Neural cell (in vitro differentiated cells): ENCODE data around the gene PRKCA. TPM values are rescaled to one million over a fixed set of nuclear protein-coding genes. Genes with fewer than 3 reads are reported as not detected.
A peak's percentile ranks its signal among the peaks of the same experiment; 100 is the strongest.

ENCODE experiments used
- H2AFZ ChIP-seq: fragments of 200-600, 300-800 bp; sonication (generic), shearing (Covaris generic); 2 replicates; pipeline ENCODE4 v1.6.0; 2014; ENCODE audit warnings: low read depth, mild to moderate bottlenecking, antibody characterized with exemption, low read length, moderate library complexity
- H3F3A ChIP-seq: fragments of 200-600 bp; shearing (Covaris generic); 2 replicates; pipeline ENCODE4 v1.6.1; 2016; ENCODE audit warnings: mild to moderate bottlenecking, moderate library complexity, mixed read lengths, antibody characterized with exemption, low read length; ENCODE audit not compliant: insufficient read depth, poor library complexity, severe bottlenecking
- H3K27ac ChIP-seq: fragments of 200-600, 300-800 bp; sonication (generic), shearing (Covaris generic); 2 replicates; pipeline ENCODE4 v1.5.1; 2014; ENCODE audit warnings: mild to moderate bottlenecking, low read length, moderate library complexity
- H3K27me3 ChIP-seq: fragments of 300-800, 200-600 bp; sonication (generic), shearing (Covaris generic); 2 replicates; pipeline ENCODE4 v1.6.0; 2014; ENCODE audit warnings: mild to moderate bottlenecking, low read depth, low read length, moderate library complexity; ENCODE audit not compliant: insufficient read depth
- H3K36me3 ChIP-seq: fragments of 300-800, 200-600 bp; sonication (generic), shearing (Covaris generic); 2 replicates; pipeline ENCODE4 v1.5.1; 2014; ENCODE audit warnings: mild to moderate bottlenecking, antibody characterized with exemption, low read length, moderate library complexity; ENCODE audit not compliant: insufficient read depth
- H3K4me2 ChIP-seq: fragments of 300-800, 200-600 bp; sonication (generic), shearing (Covaris generic); 2 replicates; pipeline ENCODE4 v1.6.0; 2014; ENCODE audit warnings: mild to moderate bottlenecking, low read length
- H3K4me3 ChIP-seq: fragments of 300-800, 200-600 bp; sonication (generic), shearing (Covaris generic); 2 replicates; pipeline ENCODE4 v1.5.1; 2014; ENCODE audit warnings: mild to moderate bottlenecking, low read length, moderate library complexity
- H3K79me2 ChIP-seq: fragments of 200-600 bp; shearing (Covaris generic); replicated peaks from 2 replicates; pipeline ENCODE4 v1.6.0; 2014; ENCODE audit warnings: mild to moderate bottlenecking, low read length, moderate library complexity; ENCODE audit not compliant: insufficient read depth
- H3K9ac ChIP-seq: fragments of 300-800, 200-600 bp; sonication (generic), shearing (Covaris generic); 2 replicates; pipeline ENCODE4 v1.6.1; 2016; ENCODE audit warnings: mild to moderate bottlenecking, low read length, mixed read lengths
- H3K9me2 ChIP-seq: fragments of 200-600 bp; shearing (Covaris generic); 2 replicates; pipeline ENCODE4 v1.6.1; 2016; ENCODE audit warnings: mild to moderate bottlenecking, low read length, mixed read lengths; ENCODE audit not compliant: insufficient read depth
- H3K9me3 ChIP-seq: fragments of 200-600, 300-800 bp; sonication (generic), shearing (Covaris generic); 2 replicates; pipeline ENCODE4 v1.6.1; 2016; ENCODE audit warnings: mild to moderate bottlenecking, mixed run types, low read length, moderate library complexity, mixed read lengths
- H4K20me1 ChIP-seq: fragments of 200-600 bp; shearing (Covaris generic); 2 replicates; pipeline ENCODE4 v1.6.1; 2016; ENCODE audit warnings: mild to moderate bottlenecking, mixed run types; ENCODE audit not compliant: insufficient read depth
- EP300 ChIP-seq: fragments of 450-650 bp; conservative IDR thresholded peaks from 2 replicates; pipeline ENCODE4 v1.6.1; 2014; ENCODE audit warnings: antibody characterized with exemption, mild to moderate bottlenecking, moderate library complexity; ENCODE audit not compliant: poor library complexity, severe bottlenecking
- EZH2 ChIP-seq: fragments of 200-600, 300-800 bp; shearing (Covaris generic), sonication (generic); IDR thresholded peaks from 2 replicates; pipeline ENCODE4 v1.6.1; 2014; ENCODE audit warnings: antibody characterized with exemption, low read length, borderline replicate concordance, mild to moderate bottlenecking; ENCODE audit not compliant: insufficient read depth, poor library complexity, severe bottlenecking
- MXI1 ChIP-seq: fragments of 450-650 bp; conservative IDR thresholded peaks from 2 replicates; pipeline ENCODE4 v1.6.1; 2014; ENCODE audit warnings: antibody characterized with exemption, mild to moderate bottlenecking; ENCODE audit not compliant: poor library complexity, severe bottlenecking
- POLR2AphosphoS5 ChIP-seq: IDR thresholded peaks from 2 replicates; pipeline ENCODE4 v1.6.1; 2012
- RAD21 ChIP-seq: fragments of 450-650 bp; conservative IDR thresholded peaks from 2 replicates; pipeline ENCODE4 v1.6.1; 2014; ENCODE audit warnings: antibody characterized with exemption, mild to moderate bottlenecking, moderate library complexity
- SMC3 ChIP-seq: fragments of 450-650 bp; conservative IDR thresholded peaks from 2 replicates; pipeline ENCODE4 v1.6.1; 2014; ENCODE audit warnings: antibody characterized with exemption, mild to moderate bottlenecking, moderate library complexity; ENCODE audit not compliant: poor library complexity
- TAF1 ChIP-seq: IDR thresholded peaks from 2 replicates; pipeline ENCODE4 v1.6.1; 2012; ENCODE audit warnings: low read depth
- polyA plus RNA-seq: library from polyadenylated mRNA; depleted of rRNA; stranded (reverse); fragments of >200 nt; gene quantifications from 2 replicates; pipeline ENCODE4 v1.2.3, GENCODE V29; 2014
- TF ChIP-seq, protein P1 (sequence below): fragments of 450-650 bp; IDR thresholded peaks from 2 replicates; pipeline ENCODE4 v1.5.1; 2014; ENCODE audit warnings: antibody characterized with exemption, mild to moderate bottlenecking, moderate library complexity; ENCODE audit not compliant: poor library complexity, severe bottlenecking
- TF ChIP-seq, protein P2 (sequence below): IDR thresholded peaks from 2 replicates; pipeline ENCODE4 v1.6.1; 2012; ENCODE audit warnings: borderline replicate concordance

The PRKCA gene
- polyA plus RNA-seq, 1 donor from 2014 or later: 5.9 TPM

GRCh38 chr17:66834919-66835454, 532.6 kb downstream of the PRKCA start, which contains the start of gene CACNG5:
Gene CACNG5 (plus strand): TSS chr17:66835117. CDS start chr17:66877333, 42,216 bp downstream.
- H3K4me2 ChIP-seq: no peak within 1 kb of the TSS
- H2AFZ ChIP-seq: no peak within 1 kb of the TSS
- no peaks in the 10 kb centered on the region for H3K79me2 ChIP-seq
- H3K27me3 ChIP-seq: peaks cover 27% of the 10 kb centered on the region
- no peaks in the 10 kb centered on the region for H3K9me2 ChIP-seq
- TF ChIP-seq TAF1 (no peak), SMC3 (no peak), EZH2 (no peak), EP300 (no peak), MXI1 (no peak), POLR2AphosphoS5 (no peak), RAD21 (no peak)
- TF ChIP-seq, protein P1, sequence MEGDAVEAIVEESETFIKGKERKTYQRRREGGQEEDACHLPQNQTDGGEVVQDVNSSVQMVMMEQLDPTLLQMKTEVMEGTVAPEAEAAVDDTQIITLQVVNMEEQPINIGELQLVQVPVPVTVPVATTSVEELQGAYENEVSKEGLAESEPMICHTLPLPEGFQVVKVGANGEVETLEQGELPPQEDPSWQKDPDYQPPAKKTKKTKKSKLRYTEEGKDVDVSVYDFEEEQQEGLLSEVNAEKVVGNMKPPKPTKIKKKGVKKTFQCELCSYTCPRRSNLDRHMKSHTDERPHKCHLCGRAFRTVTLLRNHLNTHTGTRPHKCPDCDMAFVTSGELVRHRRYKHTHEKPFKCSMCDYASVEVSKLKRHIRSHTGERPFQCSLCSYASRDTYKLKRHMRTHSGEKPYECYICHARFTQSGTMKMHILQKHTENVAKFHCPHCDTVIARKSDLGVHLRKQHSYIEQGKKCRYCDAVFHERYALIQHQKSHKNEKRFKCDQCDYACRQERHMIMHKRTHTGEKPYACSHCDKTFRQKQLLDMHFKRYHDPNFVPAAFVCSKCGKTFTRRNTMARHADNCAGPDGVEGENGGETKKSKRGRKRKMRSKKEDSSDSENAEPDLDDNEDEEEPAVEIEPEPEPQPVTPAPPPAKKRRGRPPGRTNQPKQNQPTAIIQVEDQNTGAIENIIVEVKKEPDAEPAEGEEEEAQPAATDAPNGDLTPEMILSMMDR: no peak
- TF ChIP-seq, protein P2, sequence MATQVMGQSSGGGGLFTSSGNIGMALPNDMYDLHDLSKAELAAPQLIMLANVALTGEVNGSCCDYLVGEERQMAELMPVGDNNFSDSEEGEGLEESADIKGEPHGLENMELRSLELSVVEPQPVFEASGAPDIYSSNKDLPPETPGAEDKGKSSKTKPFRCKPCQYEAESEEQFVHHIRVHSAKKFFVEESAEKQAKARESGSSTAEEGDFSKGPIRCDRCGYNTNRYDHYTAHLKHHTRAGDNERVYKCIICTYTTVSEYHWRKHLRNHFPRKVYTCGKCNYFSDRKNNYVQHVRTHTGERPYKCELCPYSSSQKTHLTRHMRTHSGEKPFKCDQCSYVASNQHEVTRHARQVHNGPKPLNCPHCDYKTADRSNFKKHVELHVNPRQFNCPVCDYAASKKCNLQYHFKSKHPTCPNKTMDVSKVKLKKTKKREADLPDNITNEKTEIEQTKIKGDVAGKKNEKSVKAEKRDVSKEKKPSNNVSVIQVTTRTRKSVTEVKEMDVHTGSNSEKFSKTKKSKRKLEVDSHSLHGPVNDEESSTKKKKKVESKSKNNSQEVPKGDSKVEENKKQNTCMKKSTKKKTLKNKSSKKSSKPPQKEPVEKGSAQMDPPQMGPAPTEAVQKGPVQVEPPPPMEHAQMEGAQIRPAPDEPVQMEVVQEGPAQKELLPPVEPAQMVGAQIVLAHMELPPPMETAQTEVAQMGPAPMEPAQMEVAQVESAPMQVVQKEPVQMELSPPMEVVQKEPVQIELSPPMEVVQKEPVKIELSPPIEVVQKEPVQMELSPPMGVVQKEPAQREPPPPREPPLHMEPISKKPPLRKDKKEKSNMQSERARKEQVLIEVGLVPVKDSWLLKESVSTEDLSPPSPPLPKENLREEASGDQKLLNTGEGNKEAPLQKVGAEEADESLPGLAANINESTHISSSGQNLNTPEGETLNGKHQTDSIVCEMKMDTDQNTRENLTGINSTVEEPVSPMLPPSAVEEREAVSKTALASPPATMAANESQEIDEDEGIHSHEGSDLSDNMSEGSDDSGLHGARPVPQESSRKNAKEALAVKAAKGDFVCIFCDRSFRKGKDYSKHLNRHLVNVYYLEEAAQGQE: no peak
- H4K20me1 ChIP-seq: no peaks in the 10 kb centered on the region
- H3K27ac ChIP-seq: no peak within 1 kb of the TSS
- no peaks in the 10 kb centered on the region for H3K9me3 ChIP-seq
- peak within 1 kb of the TSS; percentile 26 for H3K9ac ChIP-seq
- no peaks in the 10 kb centered on the region for H3K36me3 ChIP-seq
- no peaks in the 10 kb centered on the region for H3F3A ChIP-seq
- peak within 1 kb of the TSS; percentile 59 for H3K4me3 ChIP-seq

- peaks cover 27% of the 10 kb centered on the region for H3K27me3 ChIP-seq
- TF ChIP-seq RAD21 (no peak), EP300 (no peak), MXI1 (no peak), POLR2AphosphoS5 (no peak), SMC3 (no peak), TAF1 (no peak), EZH2 (no peak)
- TF ChIP-seq, protein P2: no peak
- TF ChIP-seq, protein P1: no peak
- no peak overlapping the region for H3K4me2 ChIP-seq
- no peaks in the 10 kb centered on the region for H3K36me3 ChIP-seq
- no peaks in the 10 kb centered on the region for H3F3A ChIP-seq
- no peak overlapping the region for H3K9ac ChIP-seq
- no peaks in the 10 kb centered on the region for H3K9me3 ChIP-seq
- no peak overlapping the region for H2AFZ ChIP-seq
- peak overlapping the region; percentile 59 for H3K4me3 ChIP-seq
- no peaks in the 10 kb centered on the region for H3K79me2 ChIP-seq
- no peaks in the 10 kb centered on the region for H3K9me2 ChIP-seq
- no peak overlapping the region for H3K27ac ChIP-seq
- H4K20me1 ChIP-seq: no peaks in the 10 kb centered on the region
These were observed 533.1 kb downstream of the PRKCA start for GRCh38 chr17:66835476-66835875.
